Activated CD4-positive, alpha-beta T cell treated with anti-CD3 and anti-CD28 coated beads for 4 hours (primary cell): ENCODE measurements around the gene BHLHE23.

Experiments
- DNase-seq, 2 donors: peaks; one replicate each; pipeline ENCODE4 v3.0.0-alpha.2; 2020

The BHLHE23 gene

DNA sequence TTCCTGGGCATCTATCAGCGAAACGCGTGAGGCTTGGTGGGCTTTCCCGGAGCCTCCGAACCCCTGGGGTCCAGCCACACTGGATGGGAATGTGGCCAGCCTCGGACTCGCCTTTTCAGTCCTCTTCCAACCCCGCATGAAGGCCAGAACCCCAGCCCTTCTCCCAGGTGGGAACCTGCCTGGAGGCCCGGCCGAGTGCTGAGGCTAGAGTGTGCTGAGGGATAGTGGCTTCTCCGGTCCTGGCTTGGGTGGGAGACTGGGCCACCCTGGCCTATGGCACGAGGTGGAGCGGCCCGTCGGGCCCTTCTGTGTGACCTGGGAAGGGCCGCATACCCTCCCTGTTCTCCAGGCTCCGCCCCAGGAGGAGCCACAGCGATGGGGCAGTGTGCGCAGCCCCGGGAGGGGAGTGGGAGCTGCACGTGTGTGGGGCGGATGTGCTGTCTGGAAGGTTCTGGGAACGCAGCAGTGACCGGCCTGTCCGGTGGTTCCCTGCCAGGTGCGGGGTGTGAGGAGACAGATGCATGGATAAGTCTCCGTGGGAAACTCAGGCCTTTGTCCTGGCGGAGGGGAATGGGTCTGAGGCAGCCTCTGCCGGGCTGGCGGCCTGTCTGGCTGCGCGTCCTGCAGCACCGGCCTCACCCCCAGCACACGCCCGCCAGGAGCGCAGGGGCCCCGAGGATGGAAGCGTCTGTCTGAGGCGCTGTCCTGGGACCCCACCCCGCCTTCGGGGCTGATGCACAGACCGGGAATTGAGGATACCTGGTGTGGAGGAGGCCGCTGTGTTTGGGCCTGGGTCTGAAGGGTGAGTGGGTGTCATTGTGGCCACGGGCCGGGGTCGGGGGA, 1.1 kb upstream of the BHLHE23 start:
- DNase-seq: no peak

DNA sequence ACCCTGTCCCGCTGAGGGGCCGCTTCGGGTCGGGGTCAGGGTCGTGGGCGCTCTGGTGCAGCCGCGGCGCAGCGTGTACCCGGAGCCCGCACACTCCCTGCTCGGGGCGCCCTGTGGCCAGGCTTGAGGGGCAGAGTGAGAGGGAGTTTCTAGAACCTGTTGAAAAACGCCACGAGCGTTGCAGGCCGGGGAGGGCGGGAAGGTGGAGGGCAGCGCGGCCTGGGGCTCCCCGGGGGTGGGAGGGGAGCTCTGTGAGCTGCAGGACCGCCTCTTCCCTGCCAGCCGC, 539 bp upstream of the BHLHE23 start:
- no peak for DNase-seq

DNA sequence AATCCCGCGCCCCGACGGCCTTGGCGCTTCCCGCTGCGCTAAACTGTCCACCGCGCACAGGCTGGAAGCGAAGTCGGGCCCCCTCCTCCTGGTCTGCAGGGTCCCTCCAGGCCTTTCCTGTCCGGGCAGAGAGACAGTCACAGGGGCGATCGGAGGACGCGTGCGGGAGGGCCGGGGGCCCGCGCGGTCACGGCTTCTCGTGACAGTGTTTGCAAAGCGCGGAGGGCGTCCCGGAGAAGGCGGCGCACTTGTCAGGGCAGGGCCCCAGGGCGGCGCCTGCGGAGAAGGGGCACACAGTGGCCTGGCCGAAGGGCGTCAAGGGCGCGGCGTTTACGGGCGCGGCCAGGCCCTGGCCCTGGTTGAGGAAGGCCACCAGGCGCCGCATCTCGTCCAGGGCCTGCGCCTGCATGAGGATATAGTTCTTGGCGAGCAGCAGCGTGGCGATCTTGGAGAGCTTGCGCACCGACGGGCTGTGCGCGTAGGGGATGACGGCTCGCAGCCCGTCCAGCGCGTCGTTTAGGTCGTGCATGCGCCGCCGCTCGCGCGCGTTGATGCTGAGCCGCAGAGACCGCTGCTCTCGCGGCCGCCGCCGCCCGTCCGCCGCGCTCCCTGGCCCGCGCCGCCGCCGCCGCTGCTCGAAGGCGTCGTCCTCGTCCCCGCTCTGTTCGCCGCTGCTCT, 763 bp downstream of the BHLHE23 start:
- DNase-seq: no peak

DNA sequence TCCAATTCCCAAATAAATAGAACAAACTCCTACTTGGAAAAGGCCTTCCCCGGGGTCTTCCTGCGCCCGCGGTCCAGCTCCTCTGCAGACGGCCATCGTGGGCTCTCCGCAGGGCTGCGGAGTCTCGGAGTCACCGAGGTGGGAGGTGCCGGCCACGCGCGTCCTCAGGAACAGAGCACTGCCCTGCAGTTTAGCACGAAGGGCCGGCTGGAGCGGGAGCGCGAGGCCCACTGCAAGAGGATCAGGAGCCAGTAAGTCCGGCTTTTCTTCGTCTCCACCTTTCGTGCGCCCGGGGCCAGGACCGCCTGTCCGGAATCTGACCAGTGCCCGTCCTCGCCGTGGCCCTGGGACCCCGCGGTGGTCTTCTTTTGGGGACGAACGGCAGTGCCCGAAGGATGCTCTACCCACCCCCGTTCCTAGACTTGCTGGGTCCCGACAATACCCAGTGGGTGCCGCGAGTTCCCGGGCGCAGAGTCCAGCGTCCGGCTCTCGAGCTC, 1.4 kb downstream of the BHLHE23 start:
- no peak for DNase-seq

DNA sequence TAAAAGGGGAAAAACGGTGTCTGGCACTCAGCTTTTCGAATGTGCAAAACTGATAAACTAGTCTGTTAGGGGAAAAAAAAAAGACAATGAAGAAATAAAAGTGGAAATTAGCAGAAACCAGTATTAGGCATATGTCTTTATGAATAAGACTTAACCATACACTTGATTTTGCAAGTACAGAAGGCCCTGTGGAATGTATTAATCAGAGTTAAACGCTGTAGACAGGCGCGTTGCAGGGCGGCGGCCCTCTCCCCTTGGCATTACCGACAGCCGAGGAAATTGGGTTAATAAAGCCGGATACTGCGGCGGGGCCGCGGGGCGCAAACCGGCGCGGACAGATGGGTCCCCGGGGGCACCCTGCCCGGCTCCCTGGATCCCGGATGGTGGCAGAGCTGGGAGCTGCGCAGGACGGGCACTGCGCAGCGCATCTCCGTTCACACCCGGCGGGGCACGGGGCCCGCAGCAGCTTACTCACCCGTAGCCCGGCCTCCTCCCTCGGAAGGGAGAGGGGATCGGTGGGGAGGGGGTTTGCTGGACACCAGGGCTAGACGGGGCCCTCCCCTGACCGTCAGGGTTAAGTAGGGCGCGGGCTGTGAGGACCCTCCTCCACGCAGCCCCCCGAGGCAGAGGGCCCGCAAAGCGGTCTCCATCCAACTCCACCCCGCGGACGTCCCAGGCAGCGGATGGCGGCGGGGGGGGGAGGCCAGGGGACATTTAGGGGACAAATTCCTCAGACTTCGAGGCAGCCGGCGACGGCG, 2.0 kb downstream of the BHLHE23 start:
- DNase-seq: peak in 1 of 2 donors; percentile 22

DNA sequence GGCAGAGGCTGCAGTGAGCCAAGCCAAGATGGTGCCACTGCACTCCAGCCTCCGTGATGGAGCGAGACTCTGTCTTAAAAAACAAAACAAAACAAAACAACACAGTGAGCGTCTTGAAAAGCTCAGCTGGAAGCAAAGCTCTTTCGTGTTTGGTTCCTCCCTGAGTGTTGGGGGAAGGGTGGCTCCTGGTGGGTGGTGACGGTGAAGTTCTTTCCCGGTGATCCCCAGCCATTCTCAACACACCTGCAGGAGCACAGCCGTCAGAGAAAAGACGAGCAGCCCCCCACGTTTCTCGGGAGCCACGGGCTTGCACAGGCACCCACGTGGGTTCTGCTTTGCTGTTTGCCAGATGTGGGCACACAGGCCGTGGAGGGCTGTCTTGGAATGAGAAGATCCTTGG, 3.2 kb downstream of the BHLHE23 start:
- no peak for DNase-seq

DNA sequence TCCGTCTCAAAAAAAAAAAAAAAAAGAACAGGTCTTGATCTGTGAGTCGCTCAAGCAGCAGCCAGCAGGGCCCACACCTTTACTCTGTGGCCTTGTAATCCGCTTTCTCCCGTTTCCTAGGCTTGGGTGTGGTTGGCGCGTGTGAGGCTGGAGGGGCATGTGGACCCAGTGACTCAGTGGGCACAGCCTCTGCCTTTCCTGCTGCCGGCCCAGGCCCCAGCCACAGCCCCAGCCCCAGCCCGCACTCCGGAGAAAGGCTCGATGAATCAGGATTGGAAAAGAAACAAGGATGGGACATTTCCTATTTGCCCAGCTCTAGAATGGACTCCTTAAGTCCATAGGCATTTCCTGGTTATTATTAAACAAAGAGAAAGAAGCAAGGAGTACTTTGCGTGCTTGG, 4.3 kb downstream of the BHLHE23 start:
- no peak for DNase-seq

DNA sequence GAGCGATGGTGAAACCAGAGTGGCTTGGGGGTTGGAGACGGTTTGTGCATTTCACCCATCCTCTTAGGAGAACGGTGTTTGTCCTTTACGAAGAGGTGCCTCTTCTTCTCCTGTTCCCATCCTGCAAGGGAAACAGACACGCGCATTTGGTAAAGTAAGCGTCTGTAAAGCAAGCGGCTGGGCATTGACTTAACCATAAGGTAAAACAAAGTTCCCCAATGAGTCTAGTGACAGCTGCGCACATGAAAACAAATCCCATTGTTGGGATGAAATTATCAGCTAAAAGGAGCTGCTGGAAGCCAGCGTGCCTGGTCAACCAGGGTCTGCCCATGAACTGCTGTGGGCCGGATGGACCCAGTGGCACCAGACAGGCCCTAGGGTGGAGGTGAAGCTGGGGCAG, 5.8 kb downstream of the BHLHE23 start:
- no peak for DNase-seq

DNA sequence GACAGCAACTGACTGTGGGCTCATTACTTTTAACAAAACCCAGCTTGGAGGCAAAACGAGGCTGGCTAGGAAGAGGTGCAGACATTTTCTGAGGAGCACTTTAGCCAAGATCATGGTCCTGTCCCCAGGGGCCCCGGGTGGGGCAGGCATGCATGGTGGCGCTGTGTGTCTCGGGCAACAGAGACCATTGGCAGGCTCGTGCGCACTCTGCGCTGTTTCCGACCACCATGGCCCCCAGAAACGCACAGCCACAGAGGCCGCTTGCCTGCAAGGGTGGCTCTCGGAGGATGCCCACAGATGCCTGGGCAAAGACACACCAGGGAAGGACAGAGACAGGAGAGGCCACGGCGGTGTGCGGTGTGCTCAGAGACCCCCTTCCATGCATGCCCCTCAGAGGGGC, 6.7 kb downstream of the BHLHE23 start:
- no peak for DNase-seq

DNA sequence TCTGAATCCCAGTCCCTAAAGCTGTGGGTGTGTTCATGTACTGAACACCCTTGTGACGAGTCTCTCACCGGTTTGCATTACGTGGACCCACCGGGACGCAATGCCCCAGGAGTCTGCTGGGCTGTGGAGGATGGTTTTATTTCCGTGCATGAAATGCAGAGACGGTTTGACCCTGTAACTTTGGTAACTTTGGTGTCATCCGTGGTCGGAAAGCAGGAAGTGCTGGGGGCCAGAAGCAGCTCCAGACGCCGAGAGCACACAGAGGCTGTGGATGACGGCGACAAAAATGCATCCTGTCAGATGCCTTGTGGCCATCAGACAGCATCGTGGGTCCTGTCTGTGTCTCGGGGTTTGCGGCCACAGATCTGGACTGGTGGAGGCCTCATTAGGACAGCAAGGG, 7.2 kb downstream of the BHLHE23 start:
- DNase-seq: no peak

DNA sequence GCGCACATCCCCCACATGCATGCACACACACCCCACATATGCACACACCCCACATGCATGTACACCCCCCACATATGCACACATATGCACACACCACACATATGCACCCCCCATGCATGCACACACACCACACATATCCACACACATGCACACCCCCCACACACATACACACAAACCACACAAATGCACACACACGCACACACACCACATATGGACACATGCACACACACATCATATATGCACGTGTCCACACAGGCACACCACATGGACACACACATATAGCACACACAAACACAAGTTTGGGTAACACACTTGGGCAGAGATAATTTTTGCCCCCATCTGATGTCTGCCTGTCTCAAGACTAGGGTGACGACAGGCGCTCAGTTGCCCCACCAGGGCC, 8.3 kb downstream of the BHLHE23 start:
- no peak for DNase-seq

DNA sequence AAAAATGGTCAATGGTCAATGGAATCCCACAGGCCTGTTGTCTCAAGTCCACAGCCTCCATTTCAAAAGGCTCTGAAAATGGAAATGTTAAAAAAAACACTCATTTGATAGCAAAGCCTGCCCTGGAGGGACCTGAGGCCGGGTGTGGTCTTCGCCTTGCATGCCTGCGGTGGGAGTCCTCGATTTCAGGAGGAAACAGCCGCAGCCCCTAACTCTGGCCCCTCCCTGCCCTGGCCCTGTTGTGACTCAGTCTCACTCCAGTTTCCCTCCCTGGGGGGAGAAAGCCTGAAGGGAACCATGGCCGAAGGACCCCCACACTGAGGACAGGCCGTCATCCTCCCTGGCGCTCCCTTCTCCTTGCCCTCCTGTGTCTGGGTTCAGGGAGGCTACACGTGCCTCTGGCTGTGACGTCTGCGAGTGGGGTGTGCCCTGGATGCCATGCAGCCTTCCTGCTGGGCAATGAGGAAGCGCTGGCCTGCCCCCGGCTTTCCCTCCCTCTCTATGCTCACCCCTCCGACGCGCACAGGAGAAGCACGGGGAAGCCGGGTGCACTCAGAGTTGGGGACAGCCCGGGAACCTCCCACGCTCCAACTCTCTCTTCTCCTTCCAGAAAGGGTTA, 9.2 kb downstream of the BHLHE23 start:
- no peak for DNase-seq

DNA sequence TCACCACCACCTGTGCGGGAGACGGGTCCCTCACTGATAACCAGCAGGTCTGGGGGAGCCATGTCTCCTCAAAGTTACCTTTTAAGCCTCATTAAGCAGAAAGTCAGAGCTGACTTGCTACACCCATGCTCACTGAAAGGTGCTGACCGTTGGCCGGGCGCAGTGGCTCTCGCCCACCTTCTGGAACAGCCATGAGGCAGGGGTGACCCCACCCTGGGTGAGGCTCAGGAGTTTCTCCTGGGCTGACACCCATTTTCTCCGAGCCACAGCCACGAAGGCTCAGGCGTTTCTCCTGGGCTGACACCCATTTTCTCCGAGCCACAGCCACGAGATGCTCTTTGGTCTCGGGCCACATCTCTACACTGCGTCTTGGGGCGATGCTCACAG, 10.2 kb downstream of the BHLHE23 start:
- no peak for DNase-seq

DNA sequence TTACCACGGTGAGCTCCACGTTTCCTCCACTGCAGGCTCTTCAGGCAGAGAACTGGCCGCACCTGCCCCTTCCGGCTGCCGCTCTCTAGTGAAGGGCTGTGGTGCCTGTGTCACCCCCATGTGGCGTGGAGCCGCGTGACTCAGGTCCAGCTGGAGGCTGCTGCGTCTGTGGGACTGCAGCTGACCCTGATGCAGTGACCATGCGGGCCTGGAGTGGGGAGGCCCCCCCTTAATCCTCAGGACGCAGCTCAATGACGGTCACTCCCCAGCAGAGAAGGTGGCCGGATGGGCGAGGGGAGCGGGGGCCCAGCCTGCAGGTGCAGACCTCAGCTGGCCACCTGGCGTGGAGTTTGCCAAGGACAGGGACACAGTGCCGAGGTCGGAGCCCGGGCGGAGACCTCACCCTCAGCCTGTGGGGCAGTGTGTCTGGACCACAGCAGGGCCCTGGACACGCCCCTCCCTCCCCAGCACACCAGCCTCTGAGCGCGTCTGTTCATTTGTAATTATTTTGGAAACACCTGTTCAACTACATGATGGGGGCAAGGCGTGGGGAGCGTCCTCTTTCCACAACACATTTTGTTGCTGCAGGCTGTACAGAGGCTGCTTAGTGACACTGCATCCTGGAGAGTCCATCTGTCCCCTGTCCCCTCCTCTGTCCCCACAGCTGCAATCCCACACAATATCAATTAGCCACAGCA, 10.7 kb downstream of the BHLHE23 start:
- no peak for DNase-seq

DNA sequence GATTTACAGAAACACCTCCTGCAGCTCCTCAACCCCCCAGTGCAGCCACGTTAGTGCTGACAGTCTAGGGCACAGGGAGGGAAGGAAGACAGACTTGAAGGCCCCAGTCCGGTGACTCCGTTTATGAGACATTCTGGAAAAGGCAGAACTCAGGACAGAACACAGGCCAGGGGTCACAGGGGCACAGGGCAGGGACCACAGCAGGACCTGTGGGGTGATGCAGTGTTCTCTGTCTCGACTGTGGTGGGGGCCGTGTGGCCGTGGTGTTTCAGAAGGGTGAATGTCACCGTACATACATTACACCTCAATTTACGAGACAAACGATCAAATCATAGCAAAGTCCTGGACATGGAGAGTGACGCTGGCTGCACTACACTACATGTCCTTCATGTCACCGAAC, 11.3 kb downstream of the BHLHE23 start:
- no peak for DNase-seq

DNA sequence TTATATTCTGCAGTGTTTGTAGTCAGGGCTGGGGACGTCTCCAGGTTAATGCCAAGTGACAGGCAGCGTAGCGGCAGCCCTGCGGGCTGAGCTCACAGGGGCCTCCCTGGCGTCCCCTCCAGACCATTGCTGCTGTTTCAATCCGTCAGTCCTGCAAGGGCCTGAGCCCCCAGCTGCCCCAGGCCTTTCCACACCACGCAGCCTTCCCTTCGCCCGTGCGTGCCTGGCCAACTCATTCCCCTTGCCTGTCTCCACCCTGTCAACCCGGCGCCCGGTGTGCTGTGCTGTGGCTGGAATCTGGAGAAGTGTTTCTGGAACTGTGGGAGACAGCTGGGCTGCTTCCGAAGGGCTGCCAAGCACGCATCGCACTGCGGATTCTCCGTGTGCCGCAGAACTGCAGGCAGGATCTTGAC, 11.9 kb downstream of the BHLHE23 start:
- no peak for DNase-seq

DNA sequence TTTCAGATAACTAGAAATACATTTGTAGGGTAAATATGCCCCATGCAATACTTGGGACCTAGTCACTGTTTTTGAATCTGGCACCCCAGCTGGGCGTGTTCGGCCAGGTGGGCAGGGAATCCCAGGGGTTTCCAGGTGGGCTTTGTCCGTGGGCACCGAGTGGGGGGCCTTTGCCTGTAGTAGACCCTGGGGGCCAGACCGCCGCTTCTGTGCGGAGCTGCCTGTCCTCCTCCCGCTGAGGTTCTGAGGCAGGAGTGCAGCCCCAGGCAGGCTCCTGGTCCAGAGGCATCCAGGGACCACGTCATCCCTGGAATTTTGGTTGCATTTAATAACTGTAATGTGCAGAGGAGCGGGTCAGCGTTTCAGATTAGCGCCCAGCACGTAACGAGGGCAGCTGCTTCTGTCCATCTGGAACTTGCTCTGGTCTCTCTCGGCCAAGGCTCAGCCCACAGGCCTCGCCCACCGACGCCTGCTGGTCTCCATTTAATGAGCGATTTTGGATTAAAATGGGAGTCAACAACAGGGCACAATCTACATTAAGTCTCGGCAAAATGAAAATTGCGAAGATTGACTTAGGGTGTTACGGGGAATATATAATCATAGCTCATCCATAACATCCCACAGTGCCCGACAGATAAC, 12.8 kb downstream of the BHLHE23 start:
- no peak for DNase-seq

DNA sequence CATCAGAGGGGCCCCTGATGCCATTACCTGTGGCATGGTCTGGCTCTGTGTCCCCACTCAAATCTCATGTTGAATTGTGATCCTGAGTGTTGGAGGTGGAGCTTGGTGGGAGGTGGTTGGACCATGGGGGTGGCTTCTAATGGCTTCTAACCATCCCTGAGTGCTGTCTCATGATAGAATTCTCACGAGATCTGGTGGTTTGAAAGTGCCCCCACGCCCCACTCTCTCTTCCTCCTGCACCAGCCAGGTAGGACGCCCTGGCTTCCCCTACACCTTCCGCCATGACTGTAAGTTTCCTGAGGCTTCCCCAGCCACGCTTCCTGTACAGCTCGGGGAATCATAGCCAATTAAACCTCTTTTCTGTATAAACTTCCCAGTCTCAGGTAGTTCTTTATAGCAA, 14.9 kb downstream of the BHLHE23 start:
- no peak for DNase-seq

DNA sequence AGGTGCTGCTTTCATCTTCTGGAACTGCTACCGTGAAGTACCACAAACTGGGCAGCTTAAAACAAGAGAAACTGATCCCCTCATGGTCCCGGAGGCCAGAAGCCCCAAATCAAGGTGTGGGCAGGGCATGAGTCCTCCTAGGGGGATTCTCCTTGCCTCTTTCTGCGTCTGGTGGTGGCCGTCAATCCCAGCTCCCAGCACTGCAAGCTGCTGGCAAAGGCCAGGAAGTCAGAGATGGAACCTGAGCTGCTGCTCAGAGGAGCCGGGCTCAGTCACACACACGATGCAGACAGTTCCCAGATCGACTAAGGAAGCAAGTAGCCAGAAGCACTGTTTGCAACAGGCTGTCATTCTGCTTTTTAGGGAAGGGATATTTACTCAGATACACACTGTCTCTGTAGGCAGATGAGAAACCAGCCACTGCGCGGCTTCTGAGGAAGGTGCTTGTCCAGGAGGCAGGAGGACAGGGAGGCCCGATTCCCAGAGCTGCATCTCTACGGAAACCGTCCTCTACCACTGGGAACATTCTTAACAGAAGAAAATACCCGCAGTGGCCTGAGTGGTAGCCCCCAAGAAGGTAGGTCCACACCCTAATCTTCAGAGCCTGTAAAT, 15.5 kb downstream of the BHLHE23 start:
- no peak for DNase-seq

DNA sequence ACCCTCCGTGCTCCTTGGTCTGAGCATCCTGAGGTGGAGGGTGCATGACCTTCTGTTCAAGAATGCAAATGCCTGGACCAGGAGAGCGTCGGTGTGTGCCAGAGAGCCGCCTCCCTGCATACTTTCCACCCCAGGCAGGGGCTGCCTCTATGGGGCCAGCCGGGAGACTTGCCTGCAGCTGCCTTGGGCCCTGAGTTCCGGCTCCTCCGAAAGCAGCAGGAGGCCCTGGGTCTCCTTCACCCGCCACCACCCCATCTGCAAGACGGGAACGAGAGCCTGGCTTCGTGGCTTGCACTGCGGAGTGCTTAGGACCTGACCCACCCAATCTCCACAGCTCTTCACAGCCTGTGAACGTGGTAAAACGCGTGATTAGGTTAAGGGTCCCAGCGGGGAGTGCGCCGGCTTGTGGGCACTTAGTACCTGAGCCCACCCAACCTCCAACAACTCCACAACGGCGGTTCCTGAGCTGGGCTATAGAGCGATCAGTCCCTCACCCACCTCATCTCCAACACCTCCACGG, 16.4 kb downstream of the BHLHE23 start:
- DNase-seq: no peak

DNA sequence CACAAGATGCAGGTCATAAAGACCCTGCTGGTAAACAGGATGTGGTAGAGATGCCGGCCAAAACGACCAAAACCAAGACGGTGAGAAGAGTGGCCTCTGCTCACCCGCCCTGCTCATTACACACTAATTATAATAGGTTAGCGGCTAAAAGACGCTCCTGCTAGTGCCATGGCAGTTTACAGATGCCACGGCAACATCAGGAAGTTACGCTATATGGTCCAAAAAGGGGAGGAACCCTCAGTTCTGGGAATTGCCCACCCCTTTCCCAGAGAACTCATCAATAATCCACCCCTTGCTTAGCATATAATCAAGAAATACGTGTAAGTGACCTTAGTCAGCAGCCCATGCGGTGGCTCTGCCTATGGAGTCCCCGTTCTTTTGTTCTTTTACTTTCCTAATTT, 17.6 kb downstream of the BHLHE23 start:
- no peak for DNase-seq

DNA sequence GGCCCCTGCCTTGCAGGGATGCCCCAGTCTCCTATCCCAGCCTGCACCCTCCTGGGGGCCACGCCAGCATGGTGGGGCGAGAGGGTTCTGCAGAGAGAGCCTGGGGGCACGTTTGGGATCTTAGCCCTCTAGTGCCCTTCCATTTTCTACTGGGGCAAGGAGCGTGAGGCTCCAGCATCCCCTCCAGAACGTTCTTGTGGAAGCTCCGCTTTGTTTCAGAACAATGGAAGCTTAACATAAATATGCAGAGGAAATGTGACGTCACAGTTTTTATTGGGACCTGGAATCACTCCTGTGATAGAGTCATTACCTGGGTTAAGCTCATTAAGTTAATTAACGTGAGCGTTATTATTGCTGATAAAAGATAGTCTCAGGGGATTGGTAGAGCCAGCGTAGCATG, 19.6 kb downstream of the BHLHE23 start:
- DNase-seq: no peak
